ENCODE results near the gene KCNQ1OT1.

KCNQ1OT1 gene

DNA sequence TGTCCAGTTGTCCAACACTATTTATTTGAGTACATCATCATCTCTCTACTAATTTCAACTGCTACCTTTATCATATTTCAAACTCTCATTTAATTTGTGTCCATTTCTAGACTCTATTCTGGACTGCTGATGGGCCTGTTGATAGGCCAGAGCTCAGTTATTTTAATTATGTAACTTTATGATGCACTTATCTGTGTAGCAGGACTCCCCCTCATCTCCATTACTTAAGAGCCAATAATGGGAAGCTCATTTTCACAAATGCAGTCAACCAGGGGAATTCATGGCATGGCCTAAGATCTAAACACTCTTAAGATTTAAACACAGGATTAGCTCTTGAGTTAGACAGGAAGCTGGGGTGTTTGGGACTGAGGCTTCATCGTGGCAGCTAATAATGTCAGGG lies 21.4 kb downstream of the KCNQ1OT1 start:
- H3K4me3 ChIP-seq (ENCODE audit: low read depth, low read length): no peak overlapping the region
- TF ChIP-seq, protein P1, sequence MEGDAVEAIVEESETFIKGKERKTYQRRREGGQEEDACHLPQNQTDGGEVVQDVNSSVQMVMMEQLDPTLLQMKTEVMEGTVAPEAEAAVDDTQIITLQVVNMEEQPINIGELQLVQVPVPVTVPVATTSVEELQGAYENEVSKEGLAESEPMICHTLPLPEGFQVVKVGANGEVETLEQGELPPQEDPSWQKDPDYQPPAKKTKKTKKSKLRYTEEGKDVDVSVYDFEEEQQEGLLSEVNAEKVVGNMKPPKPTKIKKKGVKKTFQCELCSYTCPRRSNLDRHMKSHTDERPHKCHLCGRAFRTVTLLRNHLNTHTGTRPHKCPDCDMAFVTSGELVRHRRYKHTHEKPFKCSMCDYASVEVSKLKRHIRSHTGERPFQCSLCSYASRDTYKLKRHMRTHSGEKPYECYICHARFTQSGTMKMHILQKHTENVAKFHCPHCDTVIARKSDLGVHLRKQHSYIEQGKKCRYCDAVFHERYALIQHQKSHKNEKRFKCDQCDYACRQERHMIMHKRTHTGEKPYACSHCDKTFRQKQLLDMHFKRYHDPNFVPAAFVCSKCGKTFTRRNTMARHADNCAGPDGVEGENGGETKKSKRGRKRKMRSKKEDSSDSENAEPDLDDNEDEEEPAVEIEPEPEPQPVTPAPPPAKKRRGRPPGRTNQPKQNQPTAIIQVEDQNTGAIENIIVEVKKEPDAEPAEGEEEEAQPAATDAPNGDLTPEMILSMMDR (IDR thresholded peaks at IDR 0.05; ENCODE audit: insufficient read depth, low read depth, low read length, missing control alignments): no peak
- DNase-seq (ENCODE audit: low read depth): no peak

DNA sequence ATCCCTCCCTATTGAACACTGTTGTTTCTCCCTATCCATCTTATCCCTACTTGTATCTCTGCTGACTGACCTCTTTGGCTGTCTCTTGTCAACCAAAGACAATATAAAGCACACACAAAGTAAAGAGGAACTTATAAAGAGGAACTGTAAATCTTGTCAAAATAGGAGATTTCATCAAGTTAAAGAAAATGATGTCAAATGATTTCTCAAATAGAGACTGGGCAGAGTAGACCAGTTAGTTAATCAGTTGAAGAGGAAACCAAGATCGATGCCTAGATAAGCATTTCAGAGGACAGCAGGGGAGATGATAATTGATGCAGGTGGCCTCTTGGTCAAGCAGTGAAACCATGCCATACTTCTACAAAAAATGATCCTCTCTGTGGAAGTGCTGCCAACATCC lies 22.7 kb downstream of the KCNQ1OT1 start:
- no peak overlapping the region for H3K4me3 ChIP-seq (ENCODE audit: low read depth, low read length)
- TF ChIP-seq, protein P1 (IDR thresholded peaks at IDR 0.05; ENCODE audit: insufficient read depth, low read depth, low read length, missing control alignments): no peak
- no peak for DNase-seq (ENCODE audit: low read depth)

GRCh38 chr11:2675540-2675939 lies 24.3 kb downstream of the KCNQ1OT1 start:
- H3K4me3 ChIP-seq (ENCODE audit: low read depth, low read length): no peak overlapping the region
- TF ChIP-seq, protein P1 (IDR thresholded peaks at IDR 0.05; ENCODE audit: insufficient read depth, low read depth, low read length, missing control alignments): no peak
- DNase-seq (ENCODE audit: low read depth): no peak

- no peak for DNase-seq (ENCODE audit: low read depth)
- no peak overlapping the region for H3K4me3 ChIP-seq (ENCODE audit: low read depth, low read length)
- TF ChIP-seq, protein P1 (IDR thresholded peaks at IDR 0.05; ENCODE audit: insufficient read depth, low read depth, low read length, missing control alignments): no peak
Measured at GRCh38 chr11:2674658-2675131, 25.1 kb downstream of the KCNQ1OT1 start.

- DNase-seq (ENCODE audit: low read depth): no peak
- H3K4me3 ChIP-seq (ENCODE audit: low read depth, low read length): no peak overlapping the region
- TF ChIP-seq, protein P1 (IDR thresholded peaks at IDR 0.05; ENCODE audit: insufficient read depth, low read depth, low read length, missing control alignments): no peak
Measured at GRCh38 chr11:2673871-2674471, 25.8 kb downstream of the KCNQ1OT1 start.

DNA sequence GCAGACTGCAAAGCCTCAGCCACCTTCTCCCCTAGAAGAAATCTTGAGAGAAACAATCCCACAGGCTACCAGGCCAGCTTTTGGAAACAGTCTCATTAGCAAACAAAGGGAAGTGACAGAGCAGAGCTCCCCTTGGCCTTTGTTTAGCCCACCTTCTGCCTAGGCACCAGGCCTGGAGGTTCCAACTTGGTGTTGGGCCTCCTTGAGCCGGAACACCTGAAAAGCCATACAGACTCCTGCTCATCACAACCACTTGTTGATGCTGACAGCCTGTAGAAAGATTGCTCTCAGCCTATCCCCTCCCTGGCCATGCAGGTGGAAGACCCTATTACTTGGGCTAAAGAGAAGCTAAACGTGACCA lies 26.6 kb downstream of the KCNQ1OT1 start:
- H3K4me3 ChIP-seq (ENCODE audit: low read depth, low read length): no peak overlapping the region
- no peak for DNase-seq (ENCODE audit: low read depth)
- TF ChIP-seq, protein P1 (IDR thresholded peaks at IDR 0.05; ENCODE audit: insufficient read depth, low read depth, low read length, missing control alignments): no peak
